ENCODE data around the gene TRAPPC3.

DNA sequence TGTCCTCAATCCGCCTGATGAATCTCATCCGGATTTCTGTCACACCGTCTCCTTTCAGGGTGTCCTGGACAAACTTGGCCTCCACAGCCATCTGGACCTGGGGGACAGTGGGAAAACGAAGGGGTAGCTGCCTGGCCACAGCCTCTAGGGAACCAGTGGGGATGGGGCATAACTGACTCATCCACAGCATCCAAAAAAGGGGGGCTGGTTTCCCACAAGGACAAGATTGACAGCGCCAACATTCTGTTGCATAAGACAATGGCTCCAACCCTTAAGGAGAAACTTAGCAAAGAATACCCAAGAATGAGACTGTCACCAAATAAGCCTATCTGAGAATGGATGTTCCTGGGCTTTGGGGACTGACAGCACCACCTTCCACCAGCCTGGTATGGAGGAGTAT, 12.1 kb downstream of the TRAPPC3 start:
- TF ChIP-seq, protein P1, sequence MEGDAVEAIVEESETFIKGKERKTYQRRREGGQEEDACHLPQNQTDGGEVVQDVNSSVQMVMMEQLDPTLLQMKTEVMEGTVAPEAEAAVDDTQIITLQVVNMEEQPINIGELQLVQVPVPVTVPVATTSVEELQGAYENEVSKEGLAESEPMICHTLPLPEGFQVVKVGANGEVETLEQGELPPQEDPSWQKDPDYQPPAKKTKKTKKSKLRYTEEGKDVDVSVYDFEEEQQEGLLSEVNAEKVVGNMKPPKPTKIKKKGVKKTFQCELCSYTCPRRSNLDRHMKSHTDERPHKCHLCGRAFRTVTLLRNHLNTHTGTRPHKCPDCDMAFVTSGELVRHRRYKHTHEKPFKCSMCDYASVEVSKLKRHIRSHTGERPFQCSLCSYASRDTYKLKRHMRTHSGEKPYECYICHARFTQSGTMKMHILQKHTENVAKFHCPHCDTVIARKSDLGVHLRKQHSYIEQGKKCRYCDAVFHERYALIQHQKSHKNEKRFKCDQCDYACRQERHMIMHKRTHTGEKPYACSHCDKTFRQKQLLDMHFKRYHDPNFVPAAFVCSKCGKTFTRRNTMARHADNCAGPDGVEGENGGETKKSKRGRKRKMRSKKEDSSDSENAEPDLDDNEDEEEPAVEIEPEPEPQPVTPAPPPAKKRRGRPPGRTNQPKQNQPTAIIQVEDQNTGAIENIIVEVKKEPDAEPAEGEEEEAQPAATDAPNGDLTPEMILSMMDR (conservative IDR thresholded peaks at IDR 0.05; ENCODE audit: low read depth, low read length) = no peak
- TF ChIP-seq EZH2phosphoT487 (IDR thresholded peaks at IDR 0.05; ENCODE audit: borderline replicate concordance, low read length) (no peak), EZH2 (IDR thresholded peaks at IDR 0.05; ENCODE audit: low read length, unreplicated experiment) (no peak)
